Stimulated activated CD4-positive, alpha-beta T cell treated with anti-CD3 and anti-CD28 coated beads, Interleukin-15, amount 100 ng/mL, for 24 hours (primary cell): ENCODE results near the gene EFNA2.

ENCODE experiments used
- DNase-seq: peaks from one replicate; pipeline ENCODE4 v3.0.0-alpha.2; 2020

Gene EFNA2

GRCh38 chr19:1272423-1273262 lies 13.0 kb upstream of the EFNA2 start:
- no peak for DNase-seq

GRCh38 chr19:1273263-1274041 lies 12.2 kb upstream of the EFNA2 start:
- DNase-seq = no peak

- no peak for DNase-seq
Measured at GRCh38 chr19:1274081-1274851, 11.4 kb upstream of the EFNA2 start.

GRCh38 chr19:1274852-1275259 lies 10.8 kb upstream of the EFNA2 start:
- no peak for DNase-seq

GRCh38 chr19:1275260-1275975 lies 10.3 kb upstream of the EFNA2 start, which contains the start of gene FAM174C:
Gene FAM174C (plus strand): TSS chr19:1275530. CDS start chr19:1275550, 20 bp downstream.
- DNase-seq = peak; percentile 98

GRCh38 chr19:1275976-1276627 lies 9.6 kb upstream of the EFNA2 start:
- DNase-seq = no peak

GRCh38 chr19:1276628-1277022 lies 9.0 kb upstream of the EFNA2 start:
- DNase-seq = peak; percentile 52

- DNase-seq = no peak
Measured at GRCh38 chr19:1277061-1277460, 8.6 kb upstream of the EFNA2 start.

GRCh38 chr19:1278074-1278473 lies 7.6 kb upstream of the EFNA2 start:
- DNase-seq = no peak

- DNase-seq = no peak
Measured at GRCh38 chr19:1278713-1279660, 6.7 kb upstream of the EFNA2 start.

GRCh38 chr19:1279782-1280341 lies 5.8 kb upstream of the EFNA2 start:
- peak; percentile 85 for DNase-seq

- no peak for DNase-seq
Measured at GRCh38 chr19:1280636-1281568, 4.8 kb upstream of the EFNA2 start.

- DNase-seq = no peak
Measured at GRCh38 chr19:1281569-1282287, 3.9 kb upstream of the EFNA2 start.

GRCh38 chr19:1282588-1283206 lies 3.0 kb upstream of the EFNA2 start:
- DNase-seq = no peak

GRCh38 chr19:1283207-1283916 lies 2.3 kb upstream of the EFNA2 start:
- no peak for DNase-seq

GRCh38 chr19:1283917-1284292 lies 1.8 kb upstream of the EFNA2 start:
- no peak for DNase-seq

- DNase-seq = no peak
Measured at GRCh38 chr19:1284293-1284978, 1.2 kb upstream of the EFNA2 start.
